Right lung (tissue), 5 donors: Measurements from ENCODE around the gene SLC7A6OS. TPM values are rescaled to one million over a fixed set of nuclear protein-coding genes. Genes with fewer than 3 reads are reported as not detected.

ENCODE experiments used
- DNase-seq, 2 donors: peaks; one replicate each; pipeline ENCODE4 v3.0.0-alpha.2; 2013
- polyA plus RNA-seq, 5 donors: library from polyadenylated mRNA; unstranded; fragments of 120-200 nt; gene quantifications; one replicate each; pipeline versions ENCODE4 v1.2.1 to v1.2.3, GENCODE V29; 2013; ENCODE audit warnings: inconsistent platforms in 1 of 5, low replicate concordance in 1 of 5; ENCODE audit not compliant: insufficient read length in 5 of 5, insufficient read depth in 1 of 5

The SLC7A6OS gene
- polyA plus RNA-seq, 5 donors = 19.8 to 25.0 (median 21.7) TPM

- DNase-seq = no peak
Observed at GRCh38 chr16:68345958-68346635, 35.4 kb upstream of the SLC7A6OS start.

DNA sequence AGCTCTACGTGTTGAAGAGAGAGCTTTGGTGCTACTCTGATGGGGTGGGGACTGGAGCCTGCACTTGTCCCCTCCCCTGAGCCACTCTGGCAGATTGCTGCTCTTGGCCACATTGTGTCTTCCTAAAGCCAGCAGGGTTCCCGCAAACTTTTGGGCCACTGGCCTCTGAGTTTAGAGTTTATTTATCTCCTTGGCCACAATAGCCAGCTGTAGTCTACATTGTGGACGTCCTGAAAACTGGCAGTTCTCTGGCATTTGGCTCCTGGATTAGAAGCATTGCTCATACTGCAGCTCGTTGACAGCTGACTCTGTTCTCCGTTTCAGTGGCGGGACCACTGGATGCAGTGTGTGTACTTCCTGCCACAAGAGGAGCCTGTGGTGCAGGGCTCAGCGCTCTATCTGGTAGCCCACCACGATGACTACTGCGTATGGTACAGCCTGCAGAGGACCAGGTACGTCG is 34.6 kb upstream of the SLC7A6OS start:
- no peak for DNase-seq

GRCh38 chr16:68344252-68344651 is 33.5 kb upstream of the SLC7A6OS start:
- no peak for DNase-seq

DNA sequence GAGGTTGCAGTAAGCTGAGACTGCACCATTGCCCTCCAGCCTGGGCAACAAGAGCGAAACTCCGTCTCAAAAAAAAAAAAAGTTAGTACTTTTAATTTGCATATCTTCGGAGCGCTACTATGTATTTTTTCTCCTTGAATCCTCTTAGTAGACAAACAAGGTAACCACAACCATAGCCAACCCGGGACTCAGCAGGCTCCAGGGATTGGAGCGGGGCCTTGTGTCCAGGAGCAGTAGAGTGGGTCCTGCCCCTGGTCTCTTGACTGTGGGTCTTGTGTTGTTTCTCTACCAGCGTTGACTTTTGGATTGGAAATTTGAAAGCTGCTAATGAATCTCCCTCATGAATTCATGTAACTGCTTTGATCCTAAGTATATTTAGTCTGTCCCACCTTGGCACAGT is 32.4 kb upstream of the SLC7A6OS start:
- no peak for DNase-seq

GRCh38 chr16:68342620-68343019 is 31.9 kb upstream of the SLC7A6OS start:
- DNase-seq = no peak

GRCh38 chr16:68339214-68339613 is 28.5 kb upstream of the SLC7A6OS start:
- DNase-seq = no peak

GRCh38 chr16:68338326-68339119 is 27.8 kb upstream of the SLC7A6OS start:
- no peak for DNase-seq

- DNase-seq = no peak
Observed at GRCh38 chr16:68335175-68335574, 24.4 kb upstream of the SLC7A6OS start.

DNA sequence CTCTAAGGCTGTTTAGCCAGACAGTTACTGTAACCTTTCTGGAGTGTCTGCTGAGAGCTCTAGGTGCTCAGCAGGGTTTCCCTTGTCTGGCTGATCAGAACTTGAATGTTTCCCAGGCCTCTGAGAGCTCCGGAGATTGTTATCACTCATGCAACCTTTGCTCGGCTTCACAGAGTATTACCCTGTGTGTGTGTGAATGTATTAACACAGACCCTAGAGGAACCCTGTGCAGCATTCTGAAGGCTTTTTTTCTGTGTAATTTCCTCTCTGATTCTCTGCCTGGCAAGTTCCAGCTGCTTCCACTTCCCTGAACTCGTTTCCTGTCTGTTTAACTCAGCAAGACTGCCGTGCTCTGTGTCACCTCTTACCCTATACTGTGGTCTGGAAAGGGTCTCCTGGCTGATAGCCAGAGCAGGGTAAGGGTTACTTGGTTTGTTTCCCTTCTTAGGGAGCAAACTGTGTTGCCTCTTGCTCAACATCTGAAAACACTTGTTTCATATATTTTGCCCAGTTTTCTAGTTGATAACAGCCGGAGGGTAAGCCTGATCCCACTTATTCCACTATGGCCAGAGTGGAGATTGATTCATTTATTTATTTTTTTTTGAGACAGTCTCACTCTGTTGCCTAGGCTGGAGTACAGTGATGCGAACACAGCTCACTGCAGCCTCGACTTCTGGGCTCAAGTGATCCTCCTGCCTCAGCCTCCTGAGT is 21.8 kb upstream of the SLC7A6OS start:
- DNase-seq = peak; percentile 31 to 43

GRCh38 chr16:68331879-68332410 is 21.2 kb upstream of the SLC7A6OS start:
- DNase-seq = no peak

DNA sequence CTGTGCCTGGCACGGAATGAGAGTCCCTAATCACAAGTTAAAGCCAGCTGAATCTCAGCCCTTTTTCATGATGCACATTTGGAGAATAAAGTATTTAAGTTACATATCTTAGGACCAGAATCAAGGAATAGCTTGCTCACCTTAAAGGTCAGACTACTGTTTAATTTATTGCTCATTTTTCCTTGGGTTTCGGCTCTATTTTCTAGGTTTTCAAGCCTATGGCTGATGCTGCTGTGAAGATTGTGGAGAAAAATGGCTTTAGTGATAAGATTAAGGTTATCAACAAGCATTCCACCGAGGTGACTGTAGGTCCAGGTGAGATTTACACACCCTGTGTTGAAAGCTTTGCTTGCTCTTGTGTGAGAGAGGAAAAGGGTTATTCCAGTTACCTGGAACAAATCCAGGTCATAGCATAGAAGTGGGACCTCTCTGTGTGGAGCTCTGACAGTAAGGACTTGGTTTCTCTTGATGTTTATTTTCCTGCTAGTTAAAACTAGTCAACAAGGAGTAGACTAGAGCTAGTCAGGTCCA is 18.2 kb upstream of the SLC7A6OS start:
- DNase-seq = no peak

DNA sequence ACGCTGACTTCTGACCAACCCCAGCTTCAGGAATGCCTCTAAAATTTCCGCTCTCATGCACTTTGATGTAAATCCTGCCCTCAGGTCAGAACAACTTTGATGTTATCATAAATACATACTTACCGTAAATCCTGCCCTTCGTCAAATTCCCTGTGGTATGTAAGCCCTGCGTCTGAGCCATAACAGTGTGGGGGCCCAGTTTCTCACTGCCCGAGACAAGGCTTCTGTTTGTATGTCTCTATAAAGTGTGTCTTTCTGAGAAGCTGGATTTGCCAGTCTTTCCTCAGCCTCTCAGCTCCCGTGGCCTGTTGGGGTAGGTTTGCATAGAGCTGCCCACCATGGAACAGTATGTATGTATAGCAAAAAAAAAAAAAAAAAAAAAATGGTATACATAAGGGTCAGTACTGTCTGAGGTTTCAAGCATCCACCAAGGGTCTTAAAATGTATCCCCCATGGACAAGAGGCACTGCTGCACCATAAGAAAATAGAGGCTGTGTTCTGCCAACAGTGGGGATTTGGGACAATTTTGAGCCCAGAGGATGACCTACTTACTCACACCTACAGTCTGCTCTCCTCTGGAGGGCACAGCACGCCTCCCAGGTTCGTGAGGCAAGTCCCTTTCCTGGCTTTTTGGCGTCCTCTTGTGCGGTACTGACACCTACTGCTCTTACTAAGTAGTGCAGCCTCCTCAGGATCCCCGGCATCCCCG is 17.6 kb upstream of the SLC7A6OS start:
- DNase-seq = peak; percentile 49 to 73

DNA sequence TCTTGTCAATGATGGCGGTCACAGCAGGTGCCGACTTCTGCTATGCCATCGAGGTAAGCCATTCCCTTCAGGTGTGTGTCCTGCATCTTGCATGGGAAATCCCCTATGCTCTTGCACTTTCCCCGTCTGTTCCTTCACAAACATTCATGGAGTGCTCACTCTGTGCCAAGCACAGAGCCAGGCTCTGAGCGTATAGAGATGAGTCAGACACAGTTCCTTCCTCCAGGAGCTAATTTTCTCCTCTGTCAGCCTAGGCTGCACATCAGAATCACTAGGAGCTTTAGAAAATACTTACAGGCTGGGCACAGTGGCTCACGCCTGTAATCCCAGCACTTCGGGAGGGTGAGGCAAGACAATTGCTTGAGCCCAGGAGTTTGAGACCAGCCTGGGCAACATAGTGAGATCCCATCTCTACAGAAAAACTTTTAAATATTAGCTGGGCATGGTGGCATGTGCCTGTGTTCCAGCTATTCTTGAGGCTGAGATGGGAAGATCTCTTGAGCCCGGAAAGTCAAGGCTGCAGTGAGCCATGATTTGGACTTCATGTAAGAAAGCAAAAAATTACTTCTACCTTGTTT is 14.1 kb upstream of the SLC7A6OS start:
- no peak for DNase-seq

GRCh38 chr16:68324336-68324735 is 13.6 kb upstream of the SLC7A6OS start:
- no peak for DNase-seq

DNA sequence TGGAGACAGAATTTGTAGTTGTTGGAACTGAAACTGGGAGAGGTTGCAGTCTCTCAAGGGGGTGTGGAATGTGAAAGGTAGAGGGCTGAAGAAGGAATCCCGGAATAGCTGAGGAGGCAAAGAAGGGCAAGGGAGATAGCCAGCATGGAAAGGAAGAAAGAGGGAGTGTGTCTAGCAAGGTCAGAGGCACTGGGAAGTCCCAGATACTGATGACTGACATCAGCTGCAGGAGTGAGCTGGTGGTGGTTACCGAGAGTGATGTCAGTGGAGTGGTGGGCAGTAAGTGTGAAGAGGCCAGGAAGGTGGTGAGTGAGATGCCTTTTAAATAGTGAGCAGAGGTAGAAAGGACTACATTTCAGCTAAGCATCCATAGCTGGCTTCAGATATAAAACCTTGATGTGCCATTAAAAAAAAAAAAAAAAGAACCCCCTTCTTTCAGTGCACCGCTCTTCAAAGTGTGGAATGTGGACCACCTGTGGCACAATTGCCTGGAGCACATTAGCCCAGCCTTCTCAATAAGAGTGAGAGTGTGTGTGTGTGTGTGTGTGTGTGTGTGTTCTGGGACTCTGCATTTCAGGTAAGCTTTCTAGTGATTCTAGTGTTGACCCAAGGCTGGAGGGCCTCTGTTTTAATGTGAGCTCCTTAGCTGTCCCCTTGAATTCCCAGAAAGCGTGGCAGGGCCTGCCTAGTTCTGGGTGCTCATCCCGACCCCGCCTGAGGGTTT is 8.6 kb upstream of the SLC7A6OS start:
- DNase-seq = no peak

- DNase-seq = no peak
Observed at GRCh38 chr16:68313116-68313515, 2.4 kb upstream of the SLC7A6OS start.

- no peak for DNase-seq
Observed at GRCh38 chr16:68310437-68310773, 341 bp downstream of the SLC7A6OS start.

- no peak for DNase-seq
Observed at GRCh38 chr16:68309799-68310198, 947 bp downstream of the SLC7A6OS start.

DNA sequence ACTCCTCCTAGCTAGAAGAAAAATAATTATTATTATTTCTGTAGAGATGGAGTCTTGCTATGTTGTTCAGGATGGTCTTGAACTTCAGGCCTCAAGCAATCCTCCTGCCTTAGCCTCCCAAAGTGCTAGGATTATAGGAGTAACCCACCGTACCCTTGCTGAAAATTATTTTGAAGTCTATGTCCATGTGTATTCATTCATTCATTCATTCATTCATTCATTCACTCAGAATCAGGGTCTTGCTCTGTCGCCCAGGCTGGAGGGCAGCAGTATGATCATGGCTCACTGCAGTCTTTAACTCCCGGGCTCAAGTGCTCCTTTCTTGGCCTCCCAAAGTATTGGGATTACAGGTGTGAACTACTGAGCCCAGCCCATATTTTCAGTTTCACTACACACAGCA is 4.1 kb downstream of the SLC7A6OS start:
- no peak for DNase-seq

DNA sequence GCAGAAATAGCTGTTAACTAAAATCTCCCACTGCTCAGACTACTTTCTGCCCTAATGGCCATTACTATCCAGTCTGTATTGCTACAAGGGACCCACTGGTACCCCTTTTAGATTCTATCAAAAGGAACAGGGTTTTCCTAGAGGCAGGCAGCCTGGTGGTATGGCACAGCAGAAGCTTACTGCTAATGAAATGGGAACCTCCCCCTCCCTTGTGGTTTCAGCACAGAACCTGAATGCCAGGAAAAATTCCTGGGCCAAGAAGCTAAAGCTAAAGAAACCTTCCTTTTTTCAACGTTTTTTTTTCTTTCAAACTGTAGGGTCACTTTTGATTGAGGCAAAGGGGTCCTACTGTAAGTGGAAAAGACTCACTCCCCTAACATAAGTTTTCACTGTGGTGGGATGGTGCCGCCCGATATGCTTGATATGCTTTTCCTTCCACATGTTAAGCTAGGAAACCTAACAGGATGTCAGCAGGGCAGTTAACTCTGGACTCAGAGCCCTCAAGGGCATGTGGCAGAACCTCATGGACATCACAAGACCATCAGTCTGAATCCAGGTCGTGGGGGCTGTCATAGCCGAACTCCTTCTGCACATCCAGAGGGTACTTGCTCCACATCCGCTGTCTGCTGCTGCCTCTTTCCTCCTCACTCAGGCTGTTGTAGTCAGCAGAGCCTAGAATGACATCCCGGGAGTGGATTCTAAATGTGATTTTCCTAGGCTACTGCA is 9.8 kb downstream of the SLC7A6OS start:
- DNase-seq = no peak
